CD4-positive, alpha-beta T cell treated with Interleukin-10 for 1 hour (primary cell): ENCODE data around the gene DCK.

Experiments used
- DNase-seq: peaks from one replicate; pipeline ENCODE4 v3.0.0-alpha.2; 2020

Gene DCK

DNA sequence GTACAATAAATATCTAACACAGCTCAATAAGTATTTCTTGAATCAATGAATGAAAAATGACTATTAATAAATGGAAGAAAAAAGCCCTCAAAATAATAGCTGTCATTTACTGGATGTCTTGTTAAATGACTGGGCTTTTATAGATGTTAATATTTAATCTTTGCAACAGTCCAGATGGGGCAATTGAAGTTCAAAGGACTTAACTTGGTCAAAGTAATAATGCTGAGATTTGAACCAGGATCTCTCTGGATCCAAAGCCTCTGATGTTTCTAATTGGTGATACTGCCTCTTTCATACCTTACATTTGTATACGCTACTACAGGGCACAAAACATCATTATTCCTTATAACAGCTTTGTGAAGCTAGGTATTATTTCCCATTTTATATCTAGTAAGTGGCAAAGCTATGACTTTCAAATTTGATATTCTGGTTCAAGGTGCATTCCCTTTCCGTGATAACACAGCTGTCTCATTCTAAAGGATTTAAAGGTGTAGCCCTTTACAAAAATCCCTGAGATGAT is 72.6 kb downstream of the DCK start:
- DNase-seq: no peak

DNA sequence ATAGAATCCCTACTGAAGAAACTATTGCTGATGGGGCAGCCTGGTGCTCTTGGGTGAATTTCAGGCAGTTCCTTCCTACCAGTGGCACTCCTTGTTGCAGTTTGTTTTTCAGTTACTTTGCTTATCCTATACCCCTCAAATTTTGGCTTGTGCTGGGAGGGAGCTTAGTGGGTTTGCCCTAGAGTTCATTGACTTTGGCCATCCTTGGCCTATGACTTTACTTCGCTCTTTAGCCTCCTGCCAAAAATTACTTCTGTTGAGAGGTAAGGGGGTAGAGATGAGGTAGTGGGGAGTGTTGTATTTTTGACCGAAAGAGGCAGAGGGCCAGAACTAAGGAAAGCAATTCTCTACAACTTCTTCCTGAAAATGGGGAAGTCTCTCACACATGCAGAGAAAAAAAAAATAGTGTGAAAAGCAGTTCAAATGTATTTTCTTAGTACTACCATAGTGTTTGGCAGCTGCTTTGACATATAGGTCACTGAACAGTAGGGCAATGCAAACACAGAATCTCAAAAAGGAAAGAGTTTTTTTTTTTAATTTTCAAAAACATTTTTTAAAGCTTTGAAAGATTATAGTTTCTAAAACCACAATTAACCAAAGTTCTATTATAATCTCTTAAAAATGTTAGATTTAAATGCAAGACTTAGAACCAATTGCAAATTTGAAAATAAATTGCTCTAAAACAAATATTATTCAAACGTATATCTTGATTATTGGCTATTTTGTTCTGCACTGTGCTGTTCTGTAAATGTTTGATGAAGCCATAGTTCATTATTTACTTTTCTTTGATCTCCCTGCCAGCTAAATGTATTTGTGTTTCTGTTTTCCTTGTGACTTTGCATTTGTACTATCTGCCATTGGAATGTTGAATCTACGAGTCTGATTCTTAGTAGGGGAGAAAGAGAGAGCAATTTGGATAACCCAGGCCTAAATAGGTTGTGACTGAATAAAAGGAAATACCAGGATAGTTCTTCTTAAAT is 73.6 kb downstream of the DCK start:
- no peak for DNase-seq

DNA sequence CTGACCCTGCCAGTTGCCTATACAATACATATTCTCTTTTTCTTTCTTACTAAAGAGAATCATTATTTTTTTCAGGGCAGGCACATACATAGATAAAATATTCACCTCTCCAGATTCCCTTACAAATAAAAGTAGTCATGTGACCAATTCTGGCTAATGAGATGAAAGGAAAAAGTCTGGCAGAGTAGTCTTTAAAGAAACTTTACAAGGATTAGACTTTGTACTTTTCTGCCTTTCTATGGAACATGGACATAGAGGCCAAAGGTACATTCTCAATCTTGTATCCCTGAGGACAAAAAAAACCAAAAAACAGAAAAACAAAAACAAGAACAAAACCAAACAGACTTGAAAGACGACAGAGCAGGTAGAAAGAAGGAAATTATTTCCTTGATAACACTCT is 75.6 kb downstream of the DCK start:
- no peak for DNase-seq

DNA sequence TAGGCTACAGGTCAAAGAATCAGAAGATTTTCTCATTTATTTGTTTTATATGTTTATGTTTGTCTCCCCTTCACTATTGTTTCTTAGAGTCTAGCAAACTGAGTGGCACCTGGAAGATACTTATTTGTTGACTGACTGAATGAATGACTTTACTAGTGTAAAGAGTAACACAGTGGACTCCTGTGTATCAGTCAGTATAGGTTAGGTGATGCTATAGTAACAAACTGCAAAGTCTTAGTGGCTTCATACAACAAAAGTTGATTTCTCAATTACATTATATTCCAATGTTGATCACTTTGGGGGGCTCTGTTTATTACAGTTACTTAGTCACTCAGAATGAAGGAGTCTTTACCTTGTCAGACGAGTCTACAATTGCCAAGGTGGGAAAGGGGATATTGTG is 76.6 kb downstream of the DCK start:
- DNase-seq: no peak

DNA sequence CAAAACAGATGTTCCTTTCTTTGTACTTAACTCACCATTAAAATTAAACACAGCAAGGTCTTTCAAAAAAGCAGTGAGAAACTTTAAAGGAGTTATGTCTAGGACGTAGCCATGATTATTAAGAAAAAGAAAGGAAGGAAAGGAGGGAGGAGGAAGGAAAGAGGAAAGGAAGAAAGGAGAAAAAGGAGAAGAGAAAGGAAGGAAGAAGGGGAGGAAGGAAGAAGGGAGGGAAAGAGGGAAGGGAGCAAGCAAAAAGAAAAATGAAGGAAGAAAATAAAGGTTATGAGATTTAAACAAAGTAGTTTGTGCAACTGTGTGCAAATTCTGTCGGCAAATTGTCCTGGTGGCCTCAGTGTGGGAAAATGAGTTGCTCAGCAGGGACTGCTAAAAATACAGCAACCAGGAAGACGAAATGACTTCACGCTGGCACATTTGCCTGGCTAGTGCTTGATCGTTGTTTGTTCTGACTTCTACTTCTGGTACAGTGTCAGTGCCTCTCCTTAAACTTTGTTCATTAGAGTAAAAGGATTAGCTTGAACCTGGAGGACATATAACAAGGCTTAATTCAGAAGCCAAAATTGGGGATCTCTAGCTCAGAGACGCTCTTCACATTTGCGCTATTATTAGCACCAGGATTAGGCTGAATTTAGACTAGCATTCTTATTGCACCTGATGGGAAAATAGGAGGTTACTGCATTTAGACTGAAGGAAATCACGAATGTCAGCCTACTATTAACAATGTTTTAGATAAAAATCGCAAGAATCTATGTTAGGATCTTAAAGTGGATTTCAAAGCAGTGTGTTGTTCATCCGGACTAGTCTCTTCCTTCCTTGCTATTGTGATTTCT is 81.2 kb downstream of the DCK start:
- DNase-seq: no peak
